HEK293 (cell line): ENCODE measurements around the gene TAAR6.
A peak's percentile ranks its signal among the peaks of the same experiment; 100 is the strongest.

Experiments used
- CTCF ChIA-PET: fragments of 350-600 bp; formaldehyde crosslinking; extraction: SDS; loops from one replicate; lab custom pipeline; 2021; ENCODE audit warnings: antibody characterized with exemption; lab: Yijun Ruan, JAX
- POLR2A ChIA-PET: fragments of 300-600 bp; formaldehyde crosslinking; extraction: SDS; loops from one replicate; lab custom pipeline; 2020; ENCODE audit warnings: antibody characterized with exemption, inconsistent platforms; lab: Yijun Ruan, JAX
- H3K27ac ChIP-seq: fragments of 200-500 bp; sonication (Bioruptor generic); 2 replicates; pipeline ENCODE4 v1.5.1; 2014; ENCODE audit warnings: low read depth, low read length, control low read depth, inconsistent platforms; ENCODE audit errors: extremely low read depth
- H3K36me3 ChIP-seq, 2 experiments: fragments of 200-500 bp in 1 of 2; sonication (Bioruptor generic) in 1 of 2; 1 replicate in 1 of 2; 2 replicates in 1 of 2; pipeline ENCODE4 v1.5.1; 2014 to 2017; ENCODE audit warnings: inconsistent platforms in 2 of 2, low read length in 2 of 2; ENCODE audit not compliant: control insufficient read depth in 2 of 2, insufficient read depth in 1 of 2
- H3K4me1 ChIP-seq: fragments of 200-500 bp; sonication (Bioruptor generic); 2 replicates; pipeline ENCODE4 v1.5.1; 2014; ENCODE audit warnings: mild to moderate bottlenecking, low read length, inconsistent platforms; ENCODE audit not compliant: control insufficient read depth, insufficient read depth
- H3K4me3 ChIP-seq: 2 replicates; pipeline ENCODE4 v1.5.1; 2011; ENCODE audit warnings: low read depth, mild to moderate bottlenecking, control low read depth, low read length, moderate library complexity
- H3K9me3 ChIP-seq: fragments of 200-500 bp; sonication (Bioruptor generic); 2 replicates; pipeline ENCODE4 v1.5.1; 2014; ENCODE audit warnings: low read depth, low read length, inconsistent platforms; ENCODE audit not compliant: control insufficient read depth, insufficient read depth
- AEBP2 ChIP-seq: fragments of 450-650 bp; formaldehyde crosslinking; IDR thresholded peaks from 2 replicates; pipeline ENCODE4 v1.5.1; 2016; ENCODE audit warnings: missing biosample characterization, missing genetic modification characterization, borderline replicate concordance
- FEZF1 ChIP-seq: fragments of 450-650 bp; formaldehyde crosslinking; IDR thresholded peaks from 2 replicates; pipeline ENCODE4 v1.5.1; 2016; ENCODE audit warnings: missing biosample characterization, missing genetic modification characterization
- GLI4 ChIP-seq: fragments of 450-650 bp; formaldehyde crosslinking; IDR thresholded peaks from 2 replicates; pipeline ENCODE4 v1.5.1; 2016; ENCODE audit warnings: missing biosample characterization, missing genetic modification characterization
- KLF10 ChIP-seq: fragments of 450-650 bp; IDR thresholded peaks from 2 replicates; pipeline ENCODE4 v1.5.1; 2018; ENCODE audit warnings: missing biosample characterization, mild to moderate bottlenecking, missing genetic modification characterization
- KLF8 ChIP-seq: fragments of 450-650 bp; formaldehyde crosslinking; IDR thresholded peaks from 2 replicates; pipeline ENCODE4 v1.5.1; 2016; ENCODE audit warnings: missing biosample characterization, missing genetic modification characterization
- KLF9 ChIP-seq: fragments of 450-650 bp; formaldehyde crosslinking; IDR thresholded peaks from 2 replicates; pipeline ENCODE4 v1.5.1; 2016; ENCODE audit warnings: missing biosample characterization, missing genetic modification characterization, low read depth
- PRDM10 ChIP-seq: fragments of 450-650 bp; formaldehyde crosslinking; IDR thresholded peaks from 2 replicates; pipeline ENCODE4 v1.5.1; 2016; ENCODE audit warnings: missing biosample characterization, missing genetic modification characterization
- REST ChIP-seq: fragments of 450-650 bp; formaldehyde crosslinking; IDR thresholded peaks from 2 replicates; pipeline ENCODE4 v1.5.1; 2016; ENCODE audit warnings: missing biosample characterization, missing genetic modification characterization
- SETDB1 ChIP-seq: IDR thresholded peaks from one replicate; pipeline ENCODE4 v1.6.1; 2017; ENCODE audit warnings: mild to moderate bottlenecking, low read length, moderate library complexity, mixed read lengths; ENCODE audit not compliant: insufficient read length
- ZFP37 ChIP-seq: fragments of 450-650 bp; formaldehyde crosslinking; IDR thresholded peaks from 2 replicates; pipeline ENCODE4 v1.5.1; 2016; ENCODE audit warnings: missing biosample characterization, missing genetic modification characterization
- ZFP69B ChIP-seq: fragments of 450-650 bp; formaldehyde crosslinking; IDR thresholded peaks from 2 replicates; pipeline ENCODE4 v1.5.1; 2016; ENCODE audit warnings: missing biosample characterization, missing genetic modification characterization
- ZIC2 ChIP-seq: fragments of 450-650 bp; formaldehyde crosslinking; IDR thresholded peaks from 2 replicates; pipeline ENCODE4 v1.5.1; 2016; ENCODE audit warnings: missing biosample characterization, missing genetic modification characterization
- ZNF133 ChIP-seq: fragments of 450-650 bp; formaldehyde crosslinking; IDR thresholded peaks from 2 replicates; pipeline ENCODE4 v1.5.1; 2016; ENCODE audit warnings: missing biosample characterization, missing genetic modification characterization
- ZNF223 ChIP-seq: fragments of 450-650 bp; formaldehyde crosslinking; IDR thresholded peaks from 2 replicates; pipeline ENCODE4 v1.5.1; 2016; ENCODE audit warnings: missing biosample characterization, missing genetic modification characterization
- ZNF248 ChIP-seq: fragments of 450-650 bp; formaldehyde crosslinking; IDR thresholded peaks from 2 replicates; pipeline ENCODE4 v1.5.1; 2017; ENCODE audit warnings: missing biosample characterization, missing genetic modification characterization
- ZNF549 ChIP-seq: fragments of 450-650 bp; IDR thresholded peaks from 2 replicates; pipeline ENCODE4 v1.5.1; 2018; ENCODE audit warnings: missing biosample characterization, missing genetic modification characterization, mild to moderate bottlenecking, inconsistent platforms, moderate library complexity
- ZNF555 ChIP-seq: fragments of 450-650 bp; formaldehyde crosslinking; conservative IDR thresholded peaks from 2 replicates; pipeline ENCODE4 v1.5.1; 2017; ENCODE audit warnings: missing biosample characterization, mild to moderate bottlenecking, missing genetic modification characterization, inconsistent platforms
- ZNF600 ChIP-seq: fragments of 450-650 bp; formaldehyde crosslinking; IDR thresholded peaks from 2 replicates; pipeline ENCODE4 v1.5.1; 2016; ENCODE audit warnings: missing biosample characterization, missing genetic modification characterization
- ZNF677 ChIP-seq: fragments of 450-650 bp; IDR thresholded peaks from 2 replicates; pipeline ENCODE4 v1.5.0; 2018; ENCODE audit warnings: missing biosample characterization, mild to moderate bottlenecking, missing genetic modification characterization, moderate library complexity
- ZNF704 ChIP-seq: fragments of 450-650 bp; formaldehyde crosslinking; IDR thresholded peaks from 2 replicates; pipeline ENCODE4 v1.5.1; 2016; ENCODE audit warnings: missing biosample characterization, missing genetic modification characterization
- ZNF777 ChIP-seq: fragments of 450-650 bp; formaldehyde crosslinking; IDR thresholded peaks from 2 replicates; pipeline ENCODE4 v1.5.1; 2017; ENCODE audit warnings: missing biosample characterization, missing genetic modification characterization, borderline replicate concordance
- ZSCAN23 ChIP-seq: fragments of 450-650 bp; formaldehyde crosslinking; IDR thresholded peaks from 2 replicates; pipeline ENCODE4 v1.5.1; 2016; ENCODE audit warnings: missing biosample characterization, missing genetic modification characterization

Gene TAAR6

GRCh38 chr6:132524646-132525045 lies 45.5 kb upstream of the TAAR6 start:
- no peaks in the 10 kb centered on the region for H3K36me3 ChIP-seq
- no peak overlapping the region for H3K27ac ChIP-seq
- TF ChIP-seq KLF9 (tag by site-specific recombination) (no peak), KLF10 (tag by site-specific recombination) (no peak), ZNF555 (tag by site-specific recombination) (no peak), ZNF133 (tag by site-specific recombination) (no peak), ZNF549 (tag by site-specific recombination) (peak; percentile 98), SETDB1 (peak; percentile 13), ZFP69B (tag by site-specific recombination) (no peak)
- H3K4me1 ChIP-seq, result peaks cover 5% of the 10 kb centered on the region; the same call in 1 of the 2 replicates
- no peaks in the 10 kb centered on the region for H3K9me3 ChIP-seq
- CTCF ChIA-PET, result interaction anchor here (0.6 to 3.5 kb wide), 7 partner anchors 16 to 1250 kb away, joined by 3 to 15 read pairs (median 3); no protein-coding TSS in a partner anchor
- H3K4me3 ChIP-seq, result no peak overlapping the region
- POLR2A ChIA-PET, result interaction anchor here (1.1 kb wide), 1 partner anchor 12 kb away, joined by 3 read pairs; the partner anchor contains the start of gene STX7

GRCh38 chr6:132525866-132526265 lies 44.3 kb upstream of the TAAR6 start:
- no peaks in the 10 kb centered on the region for H3K9me3 ChIP-seq
- H3K27ac ChIP-seq, result no peak overlapping the region
- CTCF ChIA-PET, result interaction anchor here (1.0 to 2.0 kb wide), 2 partner anchors 42 to 246 kb away, joined by 5 to 15 read pairs; no protein-coding TSS in a partner anchor
- H3K4me1 ChIP-seq, result peaks cover 5% of the 10 kb centered on the region; the same call in 1 of the 2 replicates
- no peak overlapping the region for H3K4me3 ChIP-seq
- TF ChIP-seq ZIC2 (tag by site-specific recombination), result no peak
- no peak for TF ChIP-seq GLI4 (tag by site-specific recombination)
- TF ChIP-seq ZNF677, result no peak
- TF ChIP-seq ZNF777 (tag by site-specific recombination), result no peak
- TF ChIP-seq ZNF248, result no peak
- no peak for TF ChIP-seq AEBP2
- TF ChIP-seq FEZF1 (tag by site-specific recombination), result no peak
- TF ChIP-seq ZFP69B (tag by site-specific recombination), result no peak
- no peak for TF ChIP-seq KLF8
- no peak for TF ChIP-seq PRDM10 (tag by site-specific recombination)
- TF ChIP-seq ZSCAN23 (tag by site-specific recombination), result no peak
- no peak for TF ChIP-seq ZNF223
- no peak for TF ChIP-seq ZFP37 (tag by site-specific recombination)
- no peak for TF ChIP-seq ZNF600 (tag by site-specific recombination)
- TF ChIP-seq ZNF704, result no peak
- no peak for TF ChIP-seq REST
- POLR2A ChIA-PET, result no interaction called here
- no peaks in the 10 kb centered on the region for H3K36me3 ChIP-seq
